ENCODE measurements around the gene AICDA.
"Not testable (repeated sequence)": the region's sequence is repeated elsewhere in the genome, so short reads cannot be mapped to it uniquely, and the experiment has no call there.

AICDA gene

DNA sequence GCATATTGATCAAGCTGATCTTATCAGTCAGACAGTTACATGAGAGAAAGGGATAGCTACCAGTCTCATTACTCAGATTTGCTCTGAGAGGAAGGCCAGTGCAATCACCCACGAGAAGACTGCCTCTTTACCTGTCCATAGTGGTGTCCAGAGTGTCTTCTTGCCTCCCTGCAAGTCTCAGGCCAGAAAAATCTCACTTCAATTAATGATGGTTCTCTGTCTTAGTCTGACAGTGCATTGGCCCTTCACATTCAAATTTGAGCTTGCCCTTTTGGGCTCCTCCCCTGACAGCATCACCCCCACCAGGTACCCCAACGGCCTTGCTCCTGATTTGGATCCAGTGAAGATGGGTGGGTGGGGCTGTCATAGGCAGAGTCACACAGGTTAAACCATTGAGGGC, at the start of gene AICDA:
Gene AICDA (minus strand): TSS at position 231 of the 400 bp plus-strand sequence. CDS start 92 bp downstream, at position 139.
- no peak for DNase-seq

DNA sequence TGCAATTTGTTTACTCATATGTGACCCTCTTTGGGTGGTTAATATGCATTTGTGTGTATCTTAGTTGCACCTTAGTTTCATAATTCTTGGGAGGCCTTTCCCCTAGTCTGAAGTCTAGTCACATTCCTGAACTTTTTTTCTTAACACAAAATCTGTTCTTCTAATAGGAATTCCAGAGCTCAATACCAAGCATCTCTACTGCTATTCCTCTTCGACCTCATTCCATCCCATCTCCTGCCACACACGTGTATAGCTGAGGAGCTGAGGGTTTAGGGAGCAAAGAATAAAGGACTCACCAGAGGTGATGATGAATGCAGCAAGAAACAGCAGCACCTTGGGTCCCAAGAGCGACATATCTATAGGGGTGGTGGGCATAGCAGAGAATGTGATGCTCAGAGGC, 49.1 kb upstream of the AICDA start:
- DNase-seq, result no peak

DNA sequence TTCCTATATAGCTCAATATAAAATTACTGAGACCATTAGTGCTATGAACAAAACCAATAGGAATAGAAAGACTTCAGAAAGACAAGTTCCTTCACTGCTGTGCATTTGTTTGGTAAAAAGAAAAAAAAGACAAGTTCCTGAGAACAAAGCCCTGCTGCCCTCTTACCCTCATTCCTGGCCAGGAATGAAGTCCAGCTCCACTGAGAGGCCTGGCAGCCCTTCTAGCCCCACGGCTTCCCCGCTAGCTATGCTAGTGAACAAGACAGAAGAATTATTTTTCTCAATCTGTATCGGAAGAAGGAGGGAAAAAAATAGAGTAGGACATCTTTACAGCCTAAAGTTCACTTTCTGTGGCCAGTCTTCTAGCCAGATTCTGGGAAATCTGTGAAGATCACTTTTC, 48.4 kb upstream of the AICDA start:
- DNase-seq, result no peak

DNA sequence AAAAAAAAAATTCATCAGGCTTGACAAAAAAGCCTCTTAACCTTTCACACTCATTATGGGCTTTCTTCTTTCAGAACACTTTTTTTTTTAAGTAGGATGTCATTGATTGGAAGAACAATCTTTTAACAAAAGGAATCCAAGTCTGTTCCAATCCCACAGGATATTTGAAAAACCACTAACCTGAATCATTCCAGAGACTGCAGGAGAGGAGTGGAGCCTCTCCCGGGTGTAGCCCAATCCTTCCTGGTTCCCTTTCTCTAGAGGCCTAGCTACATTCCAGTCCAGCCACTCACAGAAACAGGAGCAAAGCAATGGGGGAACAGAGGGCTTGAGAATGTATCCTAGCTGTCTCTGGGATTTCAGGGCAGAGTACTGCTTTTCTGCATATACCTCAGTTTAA, 45.7 kb upstream of the AICDA start:
- DNase-seq, result no peak

DNA sequence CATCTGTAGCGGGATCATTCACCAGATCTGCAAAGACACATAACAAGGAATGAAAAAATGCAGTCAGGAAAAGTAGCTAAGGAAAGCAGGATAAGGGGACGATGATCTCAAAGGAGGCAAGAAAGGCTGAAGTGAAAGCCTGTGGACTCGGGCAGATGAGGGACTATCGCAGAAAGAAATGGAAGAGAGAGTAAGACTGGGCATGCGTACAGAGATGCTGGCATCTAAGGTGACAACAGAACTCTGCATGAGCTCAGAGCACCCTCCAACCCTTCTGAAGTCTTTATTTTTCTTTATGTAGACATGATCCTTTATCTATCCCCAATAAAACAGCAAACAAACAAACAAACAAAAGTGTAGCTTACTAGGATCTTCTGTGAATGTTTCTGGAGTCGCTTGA, 42.8 kb upstream of the AICDA start:
- DNase-seq, result no peak

DNA sequence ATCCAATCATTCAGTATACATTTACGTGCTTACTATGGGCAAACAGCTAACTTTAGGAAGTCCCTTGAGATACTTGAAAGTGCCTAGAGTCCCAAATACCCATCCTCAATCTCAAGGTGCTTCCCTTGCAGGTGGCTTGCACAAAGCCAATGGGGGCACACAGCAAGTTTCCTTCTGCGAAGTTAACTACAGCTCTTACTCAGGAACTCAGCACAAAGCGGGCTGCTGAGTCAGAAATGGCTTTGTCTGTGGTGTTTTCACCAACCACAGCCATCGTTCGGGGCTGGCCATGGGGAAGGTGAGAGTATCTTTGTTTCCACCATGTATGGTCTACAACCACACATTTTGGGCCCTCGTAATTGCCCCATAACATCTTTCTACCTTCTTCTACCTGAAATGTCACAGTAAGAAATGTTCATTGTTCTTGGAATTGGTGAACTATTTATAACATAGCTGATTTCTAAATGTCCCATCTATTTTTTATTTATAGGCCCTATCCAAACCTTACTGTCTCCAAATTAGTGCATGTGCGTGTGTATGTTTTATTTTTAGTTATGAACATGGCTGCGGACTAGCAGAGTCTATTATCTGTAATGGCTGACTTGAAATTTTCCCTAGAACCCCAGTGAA, 36.0 kb upstream of the AICDA start:
- DNase-seq, result no peak

DNA sequence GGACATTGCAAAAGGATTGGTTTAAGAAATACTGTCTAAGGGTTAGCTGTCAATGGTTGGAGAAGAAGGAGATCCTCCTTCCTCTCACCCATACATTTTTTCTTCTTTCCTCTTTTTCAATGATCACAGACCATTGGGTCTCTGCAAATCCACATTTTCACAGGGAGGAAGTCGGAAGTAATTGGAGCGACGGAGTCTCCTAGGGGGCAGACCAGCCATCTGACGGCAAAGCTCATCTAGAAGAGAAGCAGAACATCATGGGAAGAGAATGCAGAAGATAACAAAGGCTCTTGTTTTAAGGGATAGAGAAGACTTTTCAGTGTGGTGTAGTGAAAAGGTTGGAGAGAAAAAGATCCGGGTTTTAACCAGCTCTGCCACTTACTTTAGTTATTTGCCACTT, 35.3 kb upstream of the AICDA start:
- DNase-seq, result no peak

DNA sequence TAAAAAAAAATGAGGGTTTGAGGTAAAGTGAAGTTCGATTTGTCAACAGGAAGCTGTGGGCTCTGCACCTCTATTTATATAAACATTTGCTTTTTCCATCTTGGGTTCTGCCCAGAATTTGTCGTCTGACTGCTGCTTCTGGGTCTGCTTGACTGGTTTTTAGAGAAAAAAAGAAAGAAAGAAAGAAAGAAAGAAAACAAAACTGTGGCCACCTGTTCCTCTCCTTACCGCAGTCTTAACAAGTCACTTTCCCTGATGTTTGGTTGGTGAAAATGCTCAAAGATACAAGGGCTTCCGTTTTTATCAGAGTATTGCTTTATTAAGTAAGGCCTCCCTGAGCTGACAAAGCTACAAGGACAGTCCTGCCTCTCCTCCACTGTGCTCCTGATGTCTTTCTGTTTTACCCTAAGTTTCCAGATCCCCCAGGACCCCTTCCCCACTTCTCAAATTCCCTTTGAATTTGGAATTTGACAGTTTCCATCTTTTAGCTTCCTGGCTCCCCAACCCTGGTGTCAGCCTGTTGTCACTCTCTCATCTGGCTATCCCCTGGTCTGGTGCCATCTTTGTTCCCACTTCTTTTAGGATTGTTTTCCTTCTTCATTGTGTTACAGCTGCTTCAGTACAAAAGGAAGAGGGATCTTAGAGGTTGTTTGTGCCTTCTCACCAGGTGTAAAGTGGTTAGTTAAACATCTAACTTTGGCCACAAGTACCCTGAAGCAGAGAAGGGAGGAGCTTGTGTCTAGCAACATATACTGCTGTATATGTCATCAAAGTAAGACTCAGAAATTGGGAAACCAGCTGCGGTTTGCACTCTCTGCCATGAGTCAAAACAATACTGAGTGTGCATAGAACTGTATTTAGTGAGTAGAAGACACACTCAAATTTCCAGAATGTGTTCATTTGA, 31.9 kb upstream of the AICDA start:
- no peak for DNase-seq

DNA sequence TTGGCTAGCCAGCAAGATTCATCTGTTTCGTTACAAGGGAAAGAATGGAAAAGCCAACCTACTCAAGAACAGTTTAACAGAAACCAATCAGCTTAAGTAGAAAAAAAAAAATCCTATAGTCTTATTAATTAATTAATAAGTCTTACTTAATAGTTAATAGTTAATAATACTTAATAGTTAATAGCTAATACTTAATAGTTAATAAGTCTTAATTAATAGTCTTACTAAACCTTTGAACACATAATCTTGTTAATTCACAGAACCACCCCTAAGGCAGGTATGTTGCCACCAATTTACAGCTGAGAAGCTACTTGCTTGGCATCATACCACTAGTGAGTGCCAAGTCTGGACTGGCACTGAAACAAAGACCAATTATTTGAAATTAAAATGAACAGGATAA, 30.1 kb upstream of the AICDA start:
- no peak for DNase-seq

DNA sequence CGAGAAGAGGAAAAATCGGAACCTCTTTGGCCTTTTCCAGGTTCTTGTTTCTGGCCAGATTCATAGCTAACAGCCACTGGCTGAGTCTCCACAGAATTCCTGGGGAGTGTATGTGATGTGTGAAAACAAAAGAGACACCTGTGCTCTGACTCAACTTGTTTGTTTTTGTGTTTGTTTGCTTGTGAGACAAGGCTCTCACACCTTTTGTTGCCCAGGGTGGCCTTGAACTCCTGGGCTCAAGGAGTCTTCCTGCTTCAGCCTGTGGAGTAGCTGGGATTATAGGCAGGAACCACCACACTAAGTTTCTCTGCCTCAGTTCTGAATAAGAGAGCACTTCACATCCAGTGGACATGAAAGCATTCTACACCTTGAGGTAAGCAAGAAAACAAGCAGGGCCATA, 27.3 kb upstream of the AICDA start:
- no peak for DNase-seq

DNA sequence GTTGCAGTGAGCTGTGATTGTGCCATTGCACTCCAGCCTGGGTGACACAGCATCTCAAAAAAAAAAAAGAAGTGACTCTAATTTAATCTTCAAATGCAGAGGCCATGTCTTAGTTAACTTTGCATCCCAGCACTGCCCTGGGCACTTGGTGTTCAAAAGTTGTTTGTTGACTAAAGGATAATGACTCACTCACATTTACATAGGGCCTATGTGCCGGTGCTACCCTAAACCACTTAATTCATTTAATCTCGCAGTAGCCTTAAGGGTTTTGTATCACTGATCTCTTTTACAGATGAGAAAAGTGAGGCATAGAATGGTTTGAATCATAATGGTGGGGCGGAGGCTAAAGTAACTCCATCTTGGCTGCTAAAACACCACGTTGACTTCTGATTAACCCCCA, 26.3 kb upstream of the AICDA start:
- DNase-seq, result no peak

DNA sequence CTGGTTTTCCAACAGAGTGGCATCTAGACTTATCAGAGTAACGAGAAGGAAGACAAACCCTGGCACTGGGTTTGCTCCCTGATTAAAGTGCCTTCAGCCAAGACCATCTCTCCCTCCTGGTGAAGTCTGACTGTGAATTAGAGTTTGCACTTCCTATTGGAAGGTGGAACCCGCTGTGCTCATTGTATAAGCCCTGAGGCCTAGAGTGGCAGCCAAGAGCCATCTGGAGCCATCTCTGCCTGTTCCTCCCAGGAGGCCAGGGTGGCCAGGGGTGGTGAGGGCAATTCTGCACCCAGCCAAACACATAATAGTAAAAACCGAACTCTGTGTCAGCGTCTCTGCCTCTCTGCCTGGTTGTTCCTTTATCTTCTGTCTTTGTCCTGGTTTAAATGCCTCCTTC, 25.0 kb upstream of the AICDA start:
- DNase-seq, result no peak

DNA sequence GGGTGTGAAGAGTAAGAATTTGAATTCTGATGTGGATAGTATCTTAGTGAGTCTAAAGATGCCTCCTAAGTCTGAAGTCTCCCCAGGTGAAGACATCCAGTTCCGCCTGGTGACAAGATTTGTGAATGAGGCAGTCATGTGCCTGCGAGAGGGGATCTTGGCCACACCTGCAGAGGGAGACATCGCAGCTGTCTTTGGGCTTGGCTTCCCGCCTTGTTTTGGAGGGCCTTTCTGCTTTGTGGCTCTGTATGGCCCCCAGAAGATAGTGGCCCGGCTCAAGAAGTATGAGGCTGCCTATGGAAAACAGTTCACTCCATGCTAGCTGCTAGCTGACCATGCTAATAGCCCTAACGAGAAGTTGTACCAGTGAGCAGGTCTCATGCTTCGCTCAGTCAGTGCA, 24.6 kb upstream of the AICDA start:
- DNase-seq, result no peak

DNA sequence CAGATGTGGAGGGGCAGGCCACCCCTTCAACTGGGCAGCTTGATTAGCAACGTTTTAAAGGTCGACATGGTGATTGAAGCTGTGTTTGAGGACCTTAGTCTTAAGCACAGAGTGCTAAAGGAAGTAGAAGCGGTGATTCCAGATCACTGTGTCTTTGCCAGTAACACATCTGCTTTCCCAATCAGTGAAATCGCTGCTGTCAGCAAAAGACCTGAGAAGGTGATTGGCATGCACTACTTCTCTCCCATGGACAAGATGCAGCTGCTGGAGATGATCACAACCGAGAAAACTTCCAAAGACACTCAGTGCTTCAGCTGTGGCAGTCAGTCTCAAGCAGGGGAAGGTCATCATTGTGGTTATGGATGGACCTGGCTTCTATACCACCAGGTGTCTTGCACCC, 23.9 kb upstream of the AICDA start:
- DNase-seq, result no peak

DNA sequence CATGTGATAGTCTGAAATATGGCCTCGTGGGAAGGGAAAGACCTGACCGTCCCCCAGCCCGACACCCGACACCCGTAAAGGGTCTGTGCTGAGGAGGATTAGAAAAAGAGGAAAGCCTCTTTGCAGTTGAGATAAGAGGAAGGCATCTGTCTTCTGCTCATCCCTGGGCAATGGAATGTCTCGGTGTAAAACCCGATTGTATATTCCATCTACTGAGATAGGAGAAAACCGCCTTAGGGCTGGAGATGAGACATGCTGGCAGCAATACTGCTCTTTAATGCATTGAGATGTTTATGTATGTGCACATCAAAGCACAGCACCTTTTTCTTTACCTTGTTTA, 23.3 kb upstream of the AICDA start:
- DNase-seq, result not testable (repeated sequence)

DNA sequence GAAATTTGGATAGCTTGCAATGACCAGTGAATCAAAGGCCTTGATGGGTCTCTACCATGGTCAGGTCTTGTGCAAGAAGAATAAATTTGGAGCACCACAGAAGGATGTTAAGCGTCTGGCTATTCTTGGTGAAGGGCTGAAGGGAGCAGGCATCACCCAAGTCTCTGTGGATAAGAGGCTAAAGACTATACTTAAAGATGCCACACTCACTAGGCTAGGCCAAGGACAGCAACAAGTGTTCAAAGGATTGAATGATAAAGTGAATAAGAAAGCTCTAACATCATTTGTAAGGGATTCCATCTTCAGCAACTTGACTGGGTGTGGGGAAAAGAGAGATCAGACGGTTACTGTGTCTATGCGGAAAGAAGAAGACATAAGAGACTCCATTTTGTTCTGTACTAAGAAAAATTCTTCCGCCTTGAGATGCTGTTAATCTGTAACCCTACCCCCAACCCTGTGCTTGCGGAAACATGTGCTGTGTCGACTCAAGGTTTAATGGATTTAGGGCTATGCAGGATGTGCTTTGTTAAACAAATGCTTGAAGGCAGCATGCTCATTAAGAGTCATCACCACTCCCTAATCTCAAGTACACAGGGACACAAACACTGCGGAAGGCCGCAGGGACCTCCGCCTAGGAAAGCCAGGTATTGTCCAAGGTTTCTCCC, 22.8 kb upstream of the AICDA start:
- DNase-seq, result not testable (repeated sequence)

DNA sequence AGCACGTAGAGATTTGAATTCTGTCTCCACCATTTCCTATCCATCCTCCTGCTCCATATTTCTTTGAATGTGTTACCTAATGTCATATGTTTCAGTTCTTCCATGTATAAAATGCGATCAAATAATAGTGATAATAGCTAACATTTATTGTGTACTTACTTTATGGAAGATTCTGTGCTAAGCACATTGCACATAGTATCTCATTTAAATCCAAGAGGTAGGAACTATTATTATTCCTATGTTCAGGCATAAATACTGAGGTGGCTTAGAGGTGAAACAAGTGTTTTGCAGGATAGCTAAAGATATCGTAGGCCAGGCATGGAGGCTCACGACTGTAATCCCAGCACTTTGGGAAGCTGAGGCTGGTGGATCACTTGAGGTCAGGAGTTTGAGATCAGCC, 17.5 kb upstream of the AICDA start:
- no peak for DNase-seq

DNA sequence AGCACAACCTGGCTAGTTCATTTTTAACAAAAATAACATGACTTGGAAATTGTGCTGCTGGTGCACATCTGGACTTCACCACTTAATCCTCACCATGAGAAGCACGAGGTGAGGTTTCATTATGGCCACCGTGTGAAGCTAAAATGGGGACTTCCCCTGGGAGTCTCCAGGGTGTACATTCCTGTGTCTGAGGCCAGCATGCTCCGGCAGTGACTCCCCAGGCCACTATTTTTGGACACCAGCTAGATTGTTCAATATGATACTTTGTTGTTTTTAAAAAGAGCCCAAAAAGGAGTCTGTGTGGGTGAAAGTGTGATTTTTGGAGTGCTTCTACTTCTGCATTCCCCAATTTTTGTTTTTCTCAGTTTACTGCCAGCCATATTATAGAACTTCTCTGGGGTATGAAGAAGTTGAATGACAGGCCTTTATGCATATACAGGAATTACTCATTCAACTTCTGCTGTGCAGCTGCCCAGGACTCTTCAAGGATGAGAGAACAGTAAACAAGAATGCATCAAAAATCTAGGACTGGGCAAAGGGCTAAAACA, 16.9 kb upstream of the AICDA start:
- DNase-seq, result no peak

DNA sequence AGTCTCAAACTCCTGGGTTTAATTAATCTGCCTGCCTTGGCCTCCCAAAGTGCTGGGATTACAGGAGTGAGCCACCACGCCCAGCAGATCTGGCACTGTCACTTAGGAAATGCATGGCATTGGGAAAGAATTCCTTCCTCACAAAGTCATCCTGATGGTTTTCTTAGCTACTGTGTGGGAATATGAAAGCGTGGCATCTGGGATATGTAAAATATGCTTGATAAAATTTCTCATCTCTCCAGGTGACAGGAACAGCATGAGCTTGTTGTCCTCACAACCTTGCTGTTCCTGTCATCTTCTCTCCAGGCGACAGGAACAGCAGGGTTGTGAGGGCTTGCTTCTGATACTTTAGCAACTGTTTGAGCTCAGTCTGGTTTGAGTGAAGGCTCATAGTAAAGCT, 16.1 kb upstream of the AICDA start:
- DNase-seq, result no peak

DNA sequence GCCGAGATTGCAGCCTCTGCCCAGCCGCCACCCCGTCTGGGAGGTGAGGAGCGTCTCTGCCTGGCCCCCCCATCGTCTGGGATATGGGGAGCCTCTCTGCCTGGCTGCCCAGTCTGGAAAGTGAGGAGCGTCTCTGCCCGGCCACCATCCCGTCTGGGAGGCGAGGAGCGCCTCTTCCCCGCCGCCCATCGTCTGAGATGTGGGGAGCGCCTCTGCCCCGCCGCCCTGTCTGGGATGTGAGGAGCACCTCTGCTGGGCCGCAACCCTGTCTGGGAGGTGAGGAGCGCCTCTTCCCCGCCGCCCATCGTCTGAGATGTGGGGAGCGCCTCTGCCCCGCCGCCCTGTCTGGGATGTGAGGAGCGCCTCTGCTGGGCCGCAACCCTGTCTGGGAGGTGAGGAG, 12.1 kb upstream of the AICDA start:
- not testable (repeated sequence) for DNase-seq

DNA sequence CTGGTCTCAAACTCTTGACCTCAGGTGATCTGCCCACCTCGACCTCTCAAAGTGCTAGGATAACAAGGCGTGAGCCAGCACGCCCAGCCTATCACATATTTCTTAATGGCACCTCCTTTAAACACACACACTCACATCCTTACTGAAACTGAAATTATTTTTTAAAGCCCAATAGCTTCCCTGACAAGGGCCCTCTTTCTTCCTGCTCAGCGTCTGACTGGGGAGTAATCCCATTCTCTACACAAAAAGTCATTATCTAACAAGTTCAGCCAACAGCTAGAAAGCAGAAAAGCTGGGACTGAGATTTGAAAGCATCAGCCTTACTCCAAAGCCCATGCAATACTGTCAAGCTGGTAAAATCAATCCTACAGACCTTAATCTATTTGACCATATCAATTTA, 10.0 kb upstream of the AICDA start:
- DNase-seq, result no peak

DNA sequence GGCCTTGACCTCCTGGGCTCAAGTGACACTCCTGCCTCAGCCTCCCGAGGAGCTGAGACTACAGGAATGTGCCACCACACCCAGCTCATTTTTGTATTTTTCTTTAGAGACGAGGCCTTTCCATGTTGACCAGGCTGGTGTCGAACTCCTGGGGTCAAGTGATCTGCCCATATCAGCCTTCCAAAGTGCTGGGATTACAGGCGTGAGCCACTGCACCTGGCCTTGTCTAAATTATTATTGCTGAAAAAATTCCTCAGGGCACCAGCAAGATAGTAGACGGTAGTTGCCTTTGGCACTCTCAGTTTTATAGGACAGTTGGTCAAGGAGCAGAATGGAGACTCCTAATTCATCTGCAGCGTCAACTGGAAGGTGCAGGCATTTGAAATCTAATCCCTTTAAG, 2.5 kb upstream of the AICDA start:
- no peak for DNase-seq

DNA sequence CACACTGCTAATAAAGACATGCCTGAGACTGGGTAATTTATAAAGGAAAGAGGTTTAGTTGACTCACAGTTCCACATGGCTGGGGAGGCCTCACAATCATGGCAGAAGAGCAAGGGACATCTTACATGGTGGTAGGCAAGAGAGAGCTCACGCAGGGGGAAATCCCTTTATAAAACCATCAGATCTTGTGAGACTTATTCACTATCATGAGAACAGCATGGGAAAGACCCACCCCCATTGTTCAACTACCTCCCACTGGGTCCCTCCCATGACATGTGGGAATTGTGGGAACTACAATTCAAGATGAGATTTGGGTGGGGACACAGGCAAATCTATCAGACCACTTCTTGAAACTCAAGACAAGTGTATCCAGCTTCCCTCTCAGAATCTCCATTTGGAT, 1.2 kb upstream of the AICDA start:
- DNase-seq, result not testable (repeated sequence)

DNA sequence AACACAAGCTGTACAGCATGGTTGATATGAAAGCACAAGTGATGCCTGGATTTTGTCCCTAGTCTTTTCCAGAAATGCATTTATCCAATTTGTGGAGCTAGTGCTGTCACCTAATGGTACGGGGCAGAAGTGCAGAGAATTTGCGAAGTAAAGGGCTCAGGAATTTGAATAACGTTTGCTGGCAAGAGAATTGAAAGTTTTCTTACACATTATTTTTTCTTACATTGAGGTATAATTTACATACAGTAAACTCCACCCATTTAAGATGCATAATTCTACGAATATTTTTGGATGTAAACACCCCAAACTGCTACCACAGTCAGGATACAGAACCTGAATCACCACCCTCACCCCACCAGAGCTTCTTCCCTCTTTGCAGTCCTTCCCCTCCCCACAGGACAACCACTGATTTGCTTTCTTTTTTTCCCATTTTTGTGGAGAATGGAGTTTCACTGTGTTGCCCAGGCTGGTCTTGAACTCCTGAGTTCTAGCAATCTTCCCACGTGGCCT, 3.5 kb downstream of the AICDA start:
- DNase-seq, result peak; percentile 27

Measured in NCI-H1092 treated with DMSO at 0.1 percent for 48 hours (cell line).